Hematopoietic multipotent progenitor cell (in vitro differentiated cells): ENCODE data around the gene ABHD17A. TPM values are rescaled to one million over a fixed set of nuclear protein-coding genes. Genes with fewer than 3 reads are reported as not detected.

Experiments used
- DNase-seq, 3 donors: peaks; one replicate each; pipeline ENCODE4 v3.0.0-alpha.2; 2011 to 2015; ENCODE audit warnings: low read depth in 2 of 3, low spot score in 2 of 3
- total RNA-seq: library from RNA; depleted of rRNA; stranded (reverse); fragments of >200 nt; gene quantifications from one replicate; pipeline ENCODE4 v1.2.3, GENCODE V29; 2012

The ABHD17A gene
- total RNA-seq, result 91.3 TPM

DNA sequence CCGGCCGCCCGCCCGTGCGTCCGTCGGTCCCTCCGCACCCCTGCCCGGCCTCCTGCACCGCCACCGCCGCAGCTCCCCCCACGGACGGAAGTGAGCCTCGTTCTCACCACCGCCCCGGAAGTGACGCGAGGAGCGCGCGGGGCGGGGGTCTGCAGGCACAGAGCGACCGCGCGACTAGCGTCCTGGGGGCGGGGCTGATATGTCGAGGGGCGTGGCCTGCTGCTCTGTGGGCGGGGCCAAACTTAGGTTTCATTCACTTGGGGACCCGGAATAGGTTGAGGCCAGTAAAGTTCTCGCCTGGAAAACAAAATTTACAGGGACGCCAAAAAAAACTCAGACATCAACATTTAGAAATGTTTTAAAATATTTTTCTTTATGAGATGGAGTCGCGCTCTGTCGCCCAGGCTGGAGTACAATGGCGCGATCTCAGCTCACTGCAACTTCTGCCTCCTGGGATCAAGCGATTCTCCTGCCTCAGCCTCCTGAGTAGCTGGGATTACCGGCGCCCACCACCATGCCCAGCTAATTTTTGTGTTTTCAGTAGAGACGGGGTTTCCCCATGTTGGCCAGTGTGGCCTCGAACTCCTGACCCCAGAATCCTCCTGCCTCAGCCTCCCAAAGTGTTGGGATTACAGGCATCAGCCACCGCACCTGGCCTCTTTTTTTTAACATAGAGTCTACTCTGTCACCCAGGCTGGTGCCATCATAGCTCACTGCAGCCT lies at the start of gene ABHD17A:
TSS of gene ABHD17A (minus strand) at position 99 of the 722 bp plus-strand sequence. CDS start 3,930 bp downstream, outside the sequence.
- DNase-seq, result peak; percentile 91 to 95 (median 94)

DNA sequence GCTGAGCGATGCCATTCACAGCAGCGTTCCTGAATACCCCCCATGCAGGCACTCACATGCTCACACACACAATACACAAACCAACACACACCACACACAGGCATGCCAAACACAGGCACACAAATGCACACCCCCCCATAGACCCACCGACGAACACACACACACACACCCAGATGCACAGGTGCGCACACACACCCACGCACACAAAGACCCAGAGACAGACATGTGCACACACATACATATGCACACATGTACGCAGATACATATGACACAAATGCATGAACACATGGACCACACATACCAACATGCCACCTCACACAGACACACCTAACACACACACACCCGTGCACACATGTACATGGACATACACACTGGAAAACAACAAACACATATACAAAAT lies 48.6 kb upstream of the ABHD17A start:
- DNase-seq, result no peak

DNA sequence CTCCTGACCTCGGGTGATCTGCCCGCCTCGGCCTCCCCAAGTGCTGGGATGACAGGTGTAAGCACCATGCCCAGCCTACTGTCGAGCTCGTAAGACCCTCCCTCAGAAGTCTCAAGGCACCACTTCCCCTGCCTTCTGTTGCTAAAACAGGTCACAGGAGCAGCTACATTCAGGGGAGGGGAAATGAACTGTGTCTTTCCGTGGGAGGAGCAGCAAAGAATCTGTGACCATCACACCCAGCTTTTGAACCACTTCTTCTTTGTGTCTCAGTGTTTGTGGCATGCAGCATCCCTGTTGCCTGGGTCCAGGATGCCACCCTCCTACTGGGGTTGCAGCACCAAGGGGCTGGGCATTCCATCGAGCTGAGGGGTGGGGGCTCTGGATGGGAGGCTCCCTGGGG lies 47.9 kb upstream of the ABHD17A start:
- no peak for DNase-seq

DNA sequence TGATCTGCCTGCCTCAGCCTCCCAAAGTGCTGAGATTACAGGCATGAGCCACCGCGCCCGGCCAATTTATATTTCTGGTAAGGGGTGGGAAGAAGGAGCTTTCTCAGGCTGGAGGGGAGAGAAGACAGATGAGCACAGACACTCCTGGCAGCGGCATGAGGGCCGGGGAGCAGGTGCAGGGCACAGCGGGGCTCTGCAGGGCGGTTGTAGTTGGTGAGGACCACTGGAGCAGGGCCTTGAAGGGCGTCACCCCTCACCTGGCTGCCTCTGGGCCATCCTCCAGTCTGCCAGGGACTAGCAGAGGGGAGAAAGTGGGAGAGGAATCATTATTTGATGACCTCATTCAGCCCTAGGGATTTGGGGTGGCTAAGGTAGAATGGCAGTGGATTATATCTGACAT lies 47.1 kb upstream of the ABHD17A start:
- DNase-seq, result no peak

DNA sequence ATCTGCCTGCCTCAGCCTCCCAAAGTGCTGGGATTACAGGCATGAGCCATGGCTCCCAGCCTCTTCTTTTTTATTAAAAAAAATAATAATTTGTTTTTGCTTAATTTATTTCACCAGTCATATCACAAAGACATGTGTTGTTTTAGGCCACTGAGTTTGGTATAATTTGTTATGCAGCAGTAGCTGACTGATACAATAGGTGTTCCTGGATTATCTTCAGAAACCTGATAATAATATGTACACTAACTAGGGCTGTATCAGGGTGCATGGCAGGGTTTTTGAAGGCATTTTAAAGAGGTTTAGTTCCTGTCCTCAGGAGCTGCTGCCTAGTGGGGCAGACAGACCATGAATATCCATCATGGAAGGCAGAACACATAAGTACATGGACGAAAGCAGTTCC lies 46.1 kb upstream of the ABHD17A start:
- no peak for DNase-seq

DNA sequence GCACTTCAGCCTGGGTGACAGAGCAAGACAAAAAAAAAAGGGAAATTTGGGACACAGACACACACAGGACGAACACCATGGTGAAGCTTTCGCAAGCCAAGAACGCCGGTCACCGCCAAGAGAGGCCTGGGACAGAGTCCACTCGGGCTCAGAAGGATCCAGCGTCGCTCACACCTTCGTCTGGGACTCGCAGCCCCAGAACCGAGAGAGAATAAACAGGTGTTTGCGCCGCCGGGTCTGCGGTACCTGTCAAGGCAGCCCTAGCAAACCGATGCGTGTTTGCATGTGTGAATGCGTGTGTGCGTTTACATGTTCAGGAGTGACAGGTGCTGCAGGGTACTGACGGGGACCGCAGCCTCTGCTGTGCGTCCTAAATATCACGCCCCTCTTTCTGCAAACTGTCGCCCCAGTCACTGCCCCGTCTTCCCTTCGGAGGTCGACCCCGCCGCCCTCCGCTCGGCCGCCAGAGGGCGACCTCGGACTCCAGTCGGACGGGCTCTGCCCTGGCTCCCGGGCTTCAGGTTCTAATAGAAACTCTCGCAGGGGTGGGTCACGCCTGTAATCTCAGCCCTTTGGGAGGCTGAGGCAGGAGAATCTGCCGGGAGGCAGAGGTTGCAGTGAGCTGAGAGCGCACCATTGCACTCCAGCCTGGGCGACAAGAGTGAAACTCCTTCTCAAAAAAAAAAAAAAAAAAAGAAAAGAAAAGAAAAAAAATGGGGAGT lies 43.9 kb upstream of the ABHD17A start:
- peak; percentile 70 to 86 (median 78) for DNase-seq

DNA sequence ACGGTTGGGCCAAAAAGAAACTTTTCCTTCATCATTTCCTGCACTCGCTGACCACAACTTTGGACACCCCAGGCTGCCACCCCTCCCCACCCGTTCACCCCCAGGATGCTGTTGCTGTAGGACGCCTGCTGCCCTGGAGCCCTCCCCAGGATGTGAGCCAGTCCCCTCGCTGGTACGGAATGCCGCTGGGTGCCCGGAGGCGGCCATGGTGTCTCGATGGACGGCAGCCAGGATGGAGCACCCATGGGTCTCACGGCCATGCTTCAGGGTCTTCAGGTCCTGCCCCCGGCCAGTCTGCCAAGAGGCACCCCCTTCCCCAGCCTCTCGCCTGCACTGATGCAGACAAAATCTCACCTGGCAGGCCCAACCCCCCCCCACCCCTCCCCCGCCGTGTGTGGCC lies 40.2 kb upstream of the ABHD17A start:
- no peak for DNase-seq

DNA sequence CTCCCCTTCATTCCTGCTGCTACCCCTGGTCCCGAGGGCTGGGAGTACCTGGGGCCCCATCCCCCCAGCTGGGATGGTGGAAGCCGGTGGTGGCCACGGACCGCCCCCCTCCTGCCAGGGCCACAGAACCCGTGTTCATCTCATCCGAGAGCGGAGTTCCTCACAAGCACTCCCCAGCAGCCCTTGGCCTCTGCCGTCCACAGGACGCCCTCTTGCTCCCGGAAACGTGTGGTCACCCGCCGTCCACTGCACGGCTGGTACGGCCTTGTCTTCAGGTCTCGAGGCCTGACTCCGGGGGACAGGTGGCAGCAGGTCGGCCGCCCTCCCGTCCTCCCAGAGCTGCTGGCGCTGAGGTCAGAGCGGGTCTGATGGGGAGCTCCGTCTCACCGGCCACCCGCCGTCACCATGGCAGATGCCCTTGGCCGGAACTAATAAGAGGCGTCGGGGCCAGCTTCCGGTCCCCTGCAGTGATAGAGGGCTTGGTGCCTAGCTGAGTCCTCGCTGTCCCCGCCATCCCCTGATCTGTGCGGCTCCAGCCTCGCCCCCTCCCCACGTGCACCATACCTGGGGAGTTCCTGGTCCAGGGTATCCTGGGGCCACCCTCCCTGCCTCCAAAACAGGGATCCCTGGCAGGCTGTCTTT lies 39.1 kb upstream of the ABHD17A start:
- no peak for DNase-seq

DNA sequence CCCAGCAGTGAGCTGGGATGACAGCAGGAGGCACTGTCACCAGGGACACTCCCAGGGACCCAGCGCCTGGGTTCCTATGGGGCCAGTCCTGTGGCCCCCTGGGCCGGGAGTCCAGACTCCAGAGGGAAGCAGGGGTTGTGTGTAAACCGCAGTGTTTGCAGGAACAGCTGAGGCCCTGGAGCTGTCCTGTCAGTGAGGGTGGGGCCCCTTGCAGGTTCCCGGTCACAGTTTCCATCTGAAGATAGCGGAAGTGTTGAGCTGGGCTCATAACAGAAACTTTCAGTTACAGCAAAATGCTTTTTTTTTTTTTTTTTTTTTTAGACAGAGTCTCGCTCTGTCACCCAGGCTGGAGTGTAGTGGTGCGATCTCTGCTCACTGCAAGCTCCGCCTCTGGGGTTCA lies 38.0 kb upstream of the ABHD17A start:
- no peak for DNase-seq

DNA sequence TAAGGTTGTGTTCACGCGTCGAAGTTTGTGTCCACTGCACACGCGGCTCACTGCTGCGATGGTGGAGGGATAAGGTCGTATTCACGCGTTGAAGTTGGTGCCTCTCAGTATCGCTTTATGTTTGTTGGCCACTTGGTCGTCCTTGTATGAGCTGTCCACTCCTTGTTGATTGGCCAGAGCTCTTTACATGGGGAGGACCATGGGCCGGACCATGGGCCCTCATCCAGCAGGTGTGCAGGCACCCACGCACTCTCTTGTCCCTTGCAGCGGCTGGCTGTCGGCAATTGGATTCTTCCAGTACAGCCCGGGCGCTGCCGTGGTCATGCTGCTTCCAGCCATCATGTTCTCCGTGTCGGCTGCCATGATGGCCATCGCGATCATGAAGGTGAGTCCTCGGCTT lies 37.5 kb upstream of the ABHD17A start:
- DNase-seq, result no peak

DNA sequence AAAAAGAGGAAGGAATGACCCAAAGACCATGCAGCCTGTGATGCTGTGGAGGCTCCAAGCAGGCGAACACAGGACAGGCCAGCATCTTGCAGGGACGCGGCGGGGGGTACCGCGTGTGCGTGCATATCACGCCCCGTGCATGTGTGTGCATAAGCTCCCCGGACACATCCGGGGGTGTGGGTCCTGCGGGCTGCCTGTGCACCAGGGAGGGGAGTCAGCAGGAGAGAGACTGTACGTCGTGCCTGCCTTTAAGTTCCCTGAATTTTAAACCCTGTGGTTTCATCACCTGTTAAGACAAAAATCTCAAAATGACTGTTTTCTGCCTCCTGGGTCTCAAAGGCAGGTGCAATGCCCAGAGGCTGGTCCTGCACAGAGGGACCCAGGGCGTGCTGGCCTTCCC lies 36.5 kb upstream of the ABHD17A start:
- no peak for DNase-seq

DNA sequence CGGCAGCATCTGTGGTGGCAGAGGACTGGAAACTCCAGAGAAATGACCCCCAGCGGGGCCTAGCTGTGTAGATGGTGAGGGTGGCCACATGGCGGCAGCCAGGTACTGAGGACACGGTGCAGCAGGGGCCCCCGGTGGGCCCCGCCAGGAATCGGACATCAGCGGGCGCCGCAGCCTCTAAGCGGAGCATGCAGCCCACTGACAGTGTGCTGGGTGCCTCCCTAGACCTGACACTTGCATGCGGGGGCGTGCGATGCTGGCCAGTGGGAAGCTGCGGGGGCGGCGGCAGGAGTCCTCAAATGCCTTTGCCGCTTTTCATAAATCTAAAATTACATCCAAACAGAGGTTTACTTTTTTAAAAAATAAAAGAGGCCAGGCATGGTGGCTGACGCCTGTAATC lies 36.0 kb upstream of the ABHD17A start:
- no peak for DNase-seq

DNA sequence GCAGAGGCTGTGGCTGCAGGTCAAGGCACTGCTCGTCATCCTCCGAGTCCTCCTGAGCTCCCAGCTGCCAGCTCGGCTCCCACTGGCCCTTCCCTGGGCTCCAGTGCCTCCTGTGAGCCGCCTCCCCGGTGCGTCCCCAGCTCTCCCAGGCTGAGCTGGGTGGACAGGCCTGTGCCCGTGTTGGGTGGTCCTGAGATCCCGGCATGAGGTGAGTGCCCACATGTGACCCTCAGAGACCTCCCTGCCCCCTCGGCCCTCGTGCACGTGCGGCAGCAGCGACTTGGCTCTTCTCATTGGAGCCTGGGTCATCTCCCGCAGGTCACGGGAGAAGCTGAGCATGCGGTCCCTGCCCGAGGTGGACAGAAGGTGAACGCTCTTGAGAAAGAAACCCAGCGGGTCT lies 35.3 kb upstream of the ABHD17A start:
- DNase-seq, result no peak

DNA sequence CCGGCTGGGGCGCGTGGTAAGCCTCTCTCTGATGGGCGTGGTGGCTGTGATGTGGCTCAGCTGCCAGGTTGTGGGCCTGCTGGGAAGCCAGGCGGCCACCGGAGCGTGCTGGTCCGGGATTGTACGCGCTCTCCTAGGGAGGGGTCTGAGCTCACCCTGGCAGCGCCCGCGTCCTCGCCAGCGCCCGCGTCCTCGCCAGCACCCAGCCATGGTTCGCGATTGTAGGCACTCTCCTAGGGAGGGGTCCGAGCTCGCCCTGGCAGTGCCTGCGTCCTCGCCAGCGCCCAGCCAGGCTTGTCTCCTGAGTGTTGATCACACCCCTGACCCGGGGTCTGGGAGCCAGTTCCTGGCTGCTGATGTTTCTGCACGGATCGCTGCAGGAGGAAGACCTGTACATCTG lies 33.7 kb upstream of the ABHD17A start:
- DNase-seq, result no peak

DNA sequence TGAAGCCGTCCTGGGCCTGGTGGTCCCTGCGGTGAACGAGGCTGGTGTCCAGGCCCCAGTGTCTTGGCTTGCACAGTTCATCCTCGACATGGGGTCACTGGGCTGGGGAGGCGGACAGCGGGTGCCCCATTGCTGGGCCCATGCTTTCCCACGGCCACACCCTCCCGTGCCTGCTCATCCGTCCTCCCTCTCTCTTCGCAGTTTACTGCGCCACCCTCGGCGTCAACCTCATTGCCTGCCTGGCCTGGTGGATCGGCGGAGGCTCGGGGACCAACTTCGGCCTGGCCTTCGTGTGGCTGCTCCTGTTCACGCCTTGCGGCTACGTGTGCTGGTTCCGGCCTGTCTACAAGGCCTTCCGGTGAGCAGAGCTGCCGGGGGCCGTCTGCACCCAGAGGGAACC lies 32.6 kb upstream of the ABHD17A start:
- no peak for DNase-seq

DNA sequence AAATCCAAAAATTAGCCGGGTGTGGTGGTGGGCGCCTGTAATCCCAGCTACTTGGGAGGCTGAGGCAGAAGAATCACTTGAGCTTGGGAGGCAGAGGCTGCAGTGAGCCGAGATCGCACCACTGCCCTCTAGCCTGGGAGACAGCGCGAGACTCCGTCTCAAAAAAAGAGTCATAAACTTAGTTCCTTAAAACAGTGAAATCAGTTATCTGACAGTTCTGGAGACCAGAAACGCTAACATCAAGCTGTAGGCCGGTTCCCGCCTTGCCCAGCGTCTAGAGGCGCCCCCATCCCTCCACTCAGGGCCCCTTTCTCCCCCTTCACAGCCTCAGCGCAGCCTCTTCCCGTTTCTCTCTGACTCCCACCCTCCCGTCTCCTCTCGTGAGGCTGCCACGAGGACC lies 31.9 kb upstream of the ABHD17A start:
- peak in 1 of 3 donors; percentile 67 for DNase-seq

DNA sequence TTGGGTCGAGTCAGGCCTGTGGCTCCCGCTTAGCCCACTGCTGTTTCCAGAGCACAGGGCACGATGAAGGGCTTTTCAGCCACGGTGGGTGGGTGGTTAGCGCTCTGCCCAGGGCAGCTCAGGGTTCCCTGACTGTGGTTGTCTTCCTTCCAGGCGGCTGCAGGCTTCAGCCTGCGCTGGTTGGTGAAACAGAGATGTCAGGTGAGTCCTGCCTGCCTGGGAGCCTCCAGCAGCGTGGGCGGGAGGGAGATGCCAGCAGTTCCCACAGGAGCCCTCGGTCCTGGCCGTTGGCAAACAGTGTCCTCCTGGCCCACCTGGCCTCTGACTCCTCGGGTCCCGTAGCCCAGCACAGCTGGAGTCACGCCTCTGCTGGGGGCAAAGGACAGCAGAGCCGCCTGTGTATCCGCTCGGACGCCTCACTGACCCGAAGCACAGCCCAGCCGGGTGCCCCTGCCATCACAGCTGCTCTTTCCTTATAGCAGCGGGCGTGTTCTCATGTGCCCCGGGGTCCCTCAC lies 29.6 kb upstream of the ABHD17A start:
- DNase-seq, result no peak

DNA sequence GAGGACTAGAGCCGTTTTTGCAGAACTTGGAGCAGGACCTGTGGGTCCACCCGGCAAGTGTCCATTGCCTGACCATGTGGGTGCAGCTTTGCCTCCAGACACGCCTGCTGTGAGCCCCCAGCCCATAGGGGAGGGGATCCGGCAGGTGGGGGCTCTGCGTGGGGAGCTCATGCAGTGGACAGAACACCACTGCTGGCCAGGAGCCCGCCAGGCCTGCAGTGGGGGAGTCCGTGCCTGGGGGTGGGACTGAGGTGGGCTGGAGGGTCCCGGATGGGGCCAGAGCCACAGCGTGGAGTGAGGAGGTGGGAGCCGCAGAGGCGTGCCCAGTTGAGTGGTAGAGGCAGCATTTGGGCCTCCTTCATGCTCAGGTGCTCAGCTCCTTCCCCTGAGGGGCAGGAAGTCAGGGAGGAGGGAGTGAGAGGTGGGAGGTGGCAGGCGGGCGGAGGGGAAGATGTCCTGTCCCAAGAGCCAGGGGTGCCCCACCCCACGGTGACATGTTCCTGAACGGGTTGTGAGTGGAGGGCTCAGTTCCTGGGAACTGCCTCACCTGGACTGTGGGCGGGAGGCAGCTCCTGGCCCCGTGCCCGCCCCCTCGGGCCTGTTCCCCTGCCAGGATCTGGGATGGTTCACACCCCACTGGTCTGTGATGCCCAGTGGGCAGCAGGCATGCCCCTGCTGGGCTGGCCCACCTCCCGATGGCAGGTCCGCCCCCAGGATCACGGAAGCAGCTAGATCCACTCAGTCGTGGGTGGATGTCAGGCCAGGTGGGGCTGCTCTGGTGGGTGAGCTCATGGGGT lies 28.7 kb upstream of the ABHD17A start:
- no peak for DNase-seq

DNA sequence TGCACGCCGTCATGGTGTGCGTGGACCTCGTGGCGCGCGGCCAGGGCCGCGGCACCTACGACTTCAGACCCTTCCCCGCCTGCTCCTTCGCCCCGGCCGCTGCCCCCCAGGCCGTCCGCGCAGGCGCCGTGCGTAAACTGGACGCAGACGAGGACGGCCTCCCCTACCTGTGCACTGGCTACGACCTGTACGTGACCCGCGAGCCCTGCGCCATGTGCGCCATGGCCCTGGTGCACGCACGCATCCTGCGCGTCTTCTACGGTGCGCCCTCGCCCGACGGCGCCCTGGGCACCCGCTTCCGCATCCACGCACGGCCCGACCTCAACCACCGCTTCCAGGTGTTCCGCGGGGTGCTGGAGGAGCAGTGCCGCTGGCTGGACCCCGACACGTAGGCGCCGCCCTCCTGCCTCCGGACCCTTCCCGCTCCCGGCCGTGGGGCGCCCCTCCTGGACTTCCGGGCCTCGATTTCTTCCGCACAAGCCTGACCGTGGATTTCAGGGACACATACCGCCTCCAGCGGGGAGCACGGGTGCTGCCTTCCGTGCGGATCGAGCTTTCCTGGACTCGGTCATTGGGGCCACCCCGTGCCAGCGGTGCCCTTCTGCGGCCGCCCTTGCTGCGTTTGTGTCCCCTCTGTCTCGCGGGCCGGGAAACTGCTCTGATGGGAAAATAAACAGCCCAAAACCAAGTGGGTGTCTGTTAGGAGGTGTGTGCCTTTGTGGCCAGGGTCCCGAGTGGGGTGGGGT lies 27.6 kb upstream of the ABHD17A start:
- DNase-seq, result no peak

DNA sequence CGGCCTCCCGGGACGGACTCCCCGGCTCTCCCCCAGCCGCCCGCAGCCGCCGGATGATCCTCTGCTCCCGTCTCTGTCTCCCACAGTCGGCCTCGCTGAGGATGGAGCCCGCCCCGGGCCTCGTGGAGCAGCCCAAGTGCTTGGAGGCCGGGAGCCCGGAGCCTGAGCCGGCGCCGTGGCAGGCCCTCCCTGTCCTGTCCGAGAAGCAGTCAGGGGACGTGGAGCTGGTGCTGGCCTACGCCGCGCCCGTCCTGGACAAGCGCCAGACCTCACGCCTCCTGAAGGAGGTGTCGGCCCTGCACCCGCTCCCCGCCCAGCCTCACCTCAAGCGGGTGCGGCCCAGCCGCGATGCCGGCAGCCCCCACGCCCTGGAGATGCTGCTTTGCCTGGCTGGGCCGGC lies 26.7 kb upstream of the ABHD17A start:
- no peak for DNase-seq
